A673 (cell line): ENCODE results near the gene ZNF611. TPM values are rescaled to one million over a fixed set of nuclear protein-coding genes. Genes with fewer than 3 reads are reported as not detected.
"Not testable (repeated sequence)": the region's sequence is repeated elsewhere in the genome, so short reads cannot be mapped to it uniquely, and the experiment has no call there.

Experiments
- BruUV-seq: library from RNA; stranded (reverse); fragments of 400-500 nt; replicated peaks from 2 replicates; lab custom pipeline; 2021; lab: Mats Ljungman, UMichigan
- CTCF ChIA-PET: fragments of 300-600 bp; sonication (Branson Sonifier 250); formaldehyde crosslinking; loops from one replicate; lab custom pipeline; 2022; ENCODE audit warnings: antibody characterized with exemption; lab: Charles Lee
- POLR2A ChIA-PET: fragments of 300-600 bp; sonication (Branson Sonifier 250); formaldehyde crosslinking; loops from one replicate; lab custom pipeline; 2022; ENCODE audit warnings: antibody characterized with exemption; ENCODE audit not compliant: low non-redundant PET; lab: Charles Lee
- DNase-seq: peaks from one replicate; pipeline ENCODE4 v3.0.0-alpha.2; 2015; ENCODE audit warnings: low spot score
- H3K27ac ChIP-seq: fragments of 200-600 bp; sonication (generic); 2 replicates; pipeline ENCODE4 v1.5.1; 2016; ENCODE audit warnings: mixed run types, low read depth, mild to moderate bottlenecking, mixed read lengths, antibody characterized with exemption, low read length; ENCODE audit not compliant: poor library complexity, severe bottlenecking
- H3K27me3 ChIP-seq: fragments of 200-600 bp; sonication (generic); replicated peaks from 2 replicates; pipeline ENCODE4 v1.6.1; 2017; ENCODE audit warnings: mixed run types, low read depth, mild to moderate bottlenecking, mixed read lengths, antibody characterized with exemption, low read length; ENCODE audit not compliant: insufficient read depth, poor library complexity
- H3K36me3 ChIP-seq: fragments of 200-600 bp; sonication (generic); 2 replicates; pipeline ENCODE4 v1.6.1; 2016; ENCODE audit warnings: mixed run types, mild to moderate bottlenecking, mixed read lengths, antibody characterized with exemption, low read length; ENCODE audit not compliant: insufficient read depth, poor library complexity, severe bottlenecking
- H3K4me1 ChIP-seq: fragments of 200-600 bp; sonication (generic); 2 replicates; pipeline ENCODE4 v1.6.1; 2017; ENCODE audit warnings: mixed run types, mild to moderate bottlenecking, mixed read lengths, antibody characterized with exemption, low read length; ENCODE audit not compliant: insufficient read depth, poor library complexity, severe bottlenecking
- H3K4me3 ChIP-seq: fragments of 200-600 bp; sonication (generic); 2 replicates; pipeline ENCODE4 v1.5.1; 2016; ENCODE audit warnings: low read depth, mixed run types, mild to moderate bottlenecking, mixed read lengths, low read length; ENCODE audit not compliant: poor library complexity, severe bottlenecking
- H3K9me3 ChIP-seq: fragments of 200-600 bp; sonication (generic); 2 replicates; pipeline ENCODE4 v1.6.1; 2016; ENCODE audit warnings: mixed run types, low read depth, mild to moderate bottlenecking, mixed read lengths, antibody characterized with exemption, low read length; ENCODE audit not compliant: poor library complexity, severe bottlenecking
- CTCF ChIP-seq: fragments of 300-800, 200-600 bp; sonication (generic); conservative IDR thresholded peaks from 2 replicates; pipeline ENCODE4 v1.5.1; 2017; ENCODE audit warnings: low read depth, mild to moderate bottlenecking, antibody characterized with exemption, low read length, moderate library complexity, mixed read lengths
- EZH2 ChIP-seq: fragments of 200-600 bp; sonication (generic); IDR thresholded peaks from 2 replicates; pipeline ENCODE4 v1.6.1; 2017; ENCODE audit warnings: borderline replicate concordance, low read depth, mild to moderate bottlenecking, mixed read lengths, antibody characterized with exemption, low read length; ENCODE audit not compliant: poor library complexity, severe bottlenecking
- intact Hi-C: fragments of 100-400 bp; cut with micrococcal nuclease; formaldehyde crosslinking; loops from one replicate; pipeline ENCODE4 v1.10.0; 2022; ENCODE audit not compliant: unreplicated experiment
- total RNA-seq: library from RNA; stranded (reverse); gene quantifications from 2 replicates; pipeline ENCODE4 v1.2.3, GENCODE V29; 2021

The ZNF611 gene
- total RNA-seq, 1 experiment from 2014 or later = 21.7 TPM

GRCh38 chr19:52742516-52742915 lies 7.7 kb upstream of the ZNF611 start:
- intact Hi-C loops = no loop called here
- no peak for TF ChIP-seq EZH2
- TF ChIP-seq CTCF = no peak
- CTCF ChIA-PET = no interaction called here
- DNase-seq = no peak
- no peak overlapping the region for H3K27ac ChIP-seq
- H3K9me3 ChIP-seq = no peaks in the 10 kb centered on the region
- no peak overlapping the region for H3K4me3 ChIP-seq
- H3K27me3 ChIP-seq = no peaks in the 10 kb centered on the region
- no peaks in the 10 kb centered on the region for H3K4me1 ChIP-seq
- no TSS peak for BruUV-seq
- no peaks in the 10 kb centered on the region for H3K36me3 ChIP-seq
- POLR2A ChIA-PET = no interaction called here

GRCh38 chr19:52741951-52742485 lies 7.2 kb upstream of the ZNF611 start:
- TF ChIP-seq EZH2 = no peak
- TF ChIP-seq CTCF = no peak
- ChIA-PET CTCF (no interaction called here), POLR2A (no interaction called here)
- no peak for DNase-seq
- H3K27me3 ChIP-seq = no peaks in the 10 kb centered on the region
- H3K9me3 ChIP-seq = no peaks in the 10 kb centered on the region
- no peaks in the 10 kb centered on the region for H3K36me3 ChIP-seq
- no peak overlapping the region for H3K27ac ChIP-seq
- H3K4me3 ChIP-seq = no peak overlapping the region
- intact Hi-C loops = no loop called here
- no peaks in the 10 kb centered on the region for H3K4me1 ChIP-seq
- BruUV-seq = no TSS peak

GRCh38 chr19:52741371-52741770 lies 6.5 kb upstream of the ZNF611 start:
- H3K4me1 ChIP-seq, H3K27ac ChIP-seq, POLR2A ChIA-PET, DNase-seq, H3K4me3 ChIP-seq, H3K36me3 ChIP-seq, H3K9me3 ChIP-seq, CTCF ChIA-PET, BruUV-seq, H3K27me3 ChIP-seq, intact Hi-C loops: not testable (repeated sequence)

DNA sequence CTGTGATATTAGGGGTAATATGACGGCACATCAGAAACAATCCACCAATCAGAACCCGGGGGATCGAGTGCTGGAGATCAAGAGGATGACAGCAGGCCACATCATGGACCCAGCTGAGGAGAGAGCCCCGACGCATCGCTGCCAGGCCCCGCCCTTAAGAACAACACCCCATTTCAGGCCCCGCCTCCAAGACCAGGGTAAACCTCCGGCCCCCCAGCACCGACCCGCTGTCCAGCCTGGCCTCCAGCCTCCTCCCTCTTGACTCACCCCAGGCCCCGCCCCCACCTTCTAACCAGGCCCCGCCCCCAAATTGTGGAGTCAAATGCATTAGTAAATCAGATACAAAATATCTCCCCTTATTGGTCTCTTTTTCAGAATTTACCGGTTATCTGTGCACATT lies 4.7 kb upstream of the ZNF611 start:
- no TSS peak for BruUV-seq
- no peak overlapping the region for H3K27ac ChIP-seq
- no peaks in the 10 kb centered on the region for H3K9me3 ChIP-seq
- H3K4me1 ChIP-seq = no peaks in the 10 kb centered on the region
- intact Hi-C loops = no loop called here
- CTCF ChIA-PET = no interaction called here
- DNase-seq = no peak
- H3K4me3 ChIP-seq = no peak overlapping the region
- TF ChIP-seq EZH2 (no peak), CTCF (no peak)
- no peaks in the 10 kb centered on the region for H3K27me3 ChIP-seq
- POLR2A ChIA-PET = no interaction called here
- no peaks in the 10 kb centered on the region for H3K36me3 ChIP-seq
